Activated CD4-positive, alpha-beta T cell treated with anti-CD3 and anti-CD28 coated beads for 36 hours (primary cell): ENCODE measurements around the gene GPR17. TPM values are rescaled to one million over a fixed set of nuclear protein-coding genes. Genes with fewer than 3 reads are reported as not detected.

ENCODE experiments used
- ATAC-seq: fragments of 200-7000 bp; cut with Tn5 transposase; one replicate; pipeline ENCODE4 v1.10.0; 2021; ENCODE audit warnings: mild to moderate bottlenecking, moderate library complexity
- CTCF ChIA-PET: fragments of 350-600 bp; sonication (Branson Sonifier 250); formaldehyde crosslinking; loops from one replicate; lab custom pipeline; 2021; ENCODE audit warnings: antibody characterized with exemption; lab: Charles Lee
- POLR2A ChIA-PET: fragments of 350-600 bp; sonication (Branson Sonifier 250); formaldehyde crosslinking; loops from one replicate; lab custom pipeline; 2021; ENCODE audit warnings: antibody characterized with exemption, inconsistent platforms; lab: Charles Lee
- DNase-seq: peaks from one replicate; pipeline ENCODE4 v3.0.0-alpha.2; 2020
- H3K27ac Mint-ChIP-seq: one replicate; pipeline ENCODE4 v1.8.0; 2021; ENCODE audit warnings: mixed read lengths
- H3K27me3 Mint-ChIP-seq: one replicate; pipeline ENCODE4 v1.8.0; 2021; ENCODE audit warnings: mixed read lengths
- H3K36me3 Mint-ChIP-seq: one replicate; pipeline ENCODE4 v1.8.0; 2021; ENCODE audit warnings: low read depth, mixed read lengths
- H3K4me1 Mint-ChIP-seq: one replicate; pipeline ENCODE4 v1.8.0; 2021; ENCODE audit warnings: mixed read lengths
- H3K4me3 Mint-ChIP-seq: one replicate; pipeline ENCODE4 v1.8.0; 2021; ENCODE audit warnings: mild to moderate bottlenecking, moderate library complexity, mixed read lengths
- H3K9me3 Mint-ChIP-seq: one replicate; pipeline ENCODE4 v1.8.0; 2021; ENCODE audit warnings: low read depth, mixed read lengths
- intact Hi-C, 2 experiments: fragments of 100-400 bp; cut with DNase I in 1 of 2; cut with micrococcal nuclease in 1 of 2; formaldehyde crosslinking; loops; one replicate each; pipeline versions ENCODE4 v1.14.2 to v1.15.1; 2022 to 2024; cut with DNase I, micrococcal nuclease
- total RNA-seq, 2 experiments: library from RNA; stranded (reverse); gene quantifications; one replicate each; pipeline ENCODE4 v1.2.3, GENCODE V29; 2021

Gene GPR17
- total RNA-seq, 2 experiments from 2014 or later, result not detected

GRCh38 chr2:127657232-127657595 lies 11.3 kb downstream of the GPR17 start:
- Mint-ChIP-seq H3K27me3 (peaks cover 6% of the 10 kb centered on the region), H3K27ac (no peak overlapping the region), H3K9me3 (no peaks in the 10 kb centered on the region), H3K4me3 (no peak overlapping the region), H3K4me1 (no peaks in the 10 kb centered on the region), H3K36me3 (no peaks in the 10 kb centered on the region)
- POLR2A ChIA-PET, result no interaction called here
- ATAC-seq, result no peak
- intact Hi-C loops, result no loop called here
- no peak for DNase-seq
- CTCF ChIA-PET, result interaction anchor here (2.6 kb wide), 1 partner anchor 66 kb away, joined by 10 read pairs; no protein-coding TSS in a partner anchor

DNA sequence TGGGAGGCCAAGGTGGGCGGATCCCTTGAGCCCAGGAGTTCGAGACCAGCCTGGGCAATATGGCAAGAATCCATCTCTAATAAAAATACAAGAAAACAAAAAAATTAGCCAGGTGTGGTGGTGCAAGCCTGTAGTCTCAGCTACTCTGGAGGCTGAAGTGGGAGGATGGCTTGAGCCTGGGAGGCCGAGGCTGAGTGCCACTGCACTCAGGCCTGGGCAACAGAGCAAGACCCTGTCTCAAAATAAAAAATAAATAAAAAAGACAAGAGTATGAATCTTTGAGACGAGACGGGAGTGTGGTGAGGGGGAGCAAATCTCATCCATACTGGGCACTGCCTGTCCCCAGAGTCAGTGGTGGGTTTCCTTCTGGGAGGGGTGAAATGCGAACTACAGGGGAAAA lies 12.2 kb downstream of the GPR17 start:
- ATAC-seq (no peak), DNase-seq (no peak)
- Mint-ChIP-seq H3K4me1 (no peaks in the 10 kb centered on the region), H3K4me3 (no peak overlapping the region), H3K27me3 (peaks cover 8% of the 10 kb centered on the region), H3K9me3 (no peaks in the 10 kb centered on the region), H3K36me3 (no peaks in the 10 kb centered on the region), H3K27ac (no peak overlapping the region)
- intact Hi-C loops, result no loop called here
- POLR2A ChIA-PET, result no interaction called here
- CTCF ChIA-PET, result interaction anchor here (1.1 to 2.6 kb wide), 2 partner anchors 29 to 67 kb away, joined by 3 to 10 read pairs; no protein-coding TSS in a partner anchor

DNA sequence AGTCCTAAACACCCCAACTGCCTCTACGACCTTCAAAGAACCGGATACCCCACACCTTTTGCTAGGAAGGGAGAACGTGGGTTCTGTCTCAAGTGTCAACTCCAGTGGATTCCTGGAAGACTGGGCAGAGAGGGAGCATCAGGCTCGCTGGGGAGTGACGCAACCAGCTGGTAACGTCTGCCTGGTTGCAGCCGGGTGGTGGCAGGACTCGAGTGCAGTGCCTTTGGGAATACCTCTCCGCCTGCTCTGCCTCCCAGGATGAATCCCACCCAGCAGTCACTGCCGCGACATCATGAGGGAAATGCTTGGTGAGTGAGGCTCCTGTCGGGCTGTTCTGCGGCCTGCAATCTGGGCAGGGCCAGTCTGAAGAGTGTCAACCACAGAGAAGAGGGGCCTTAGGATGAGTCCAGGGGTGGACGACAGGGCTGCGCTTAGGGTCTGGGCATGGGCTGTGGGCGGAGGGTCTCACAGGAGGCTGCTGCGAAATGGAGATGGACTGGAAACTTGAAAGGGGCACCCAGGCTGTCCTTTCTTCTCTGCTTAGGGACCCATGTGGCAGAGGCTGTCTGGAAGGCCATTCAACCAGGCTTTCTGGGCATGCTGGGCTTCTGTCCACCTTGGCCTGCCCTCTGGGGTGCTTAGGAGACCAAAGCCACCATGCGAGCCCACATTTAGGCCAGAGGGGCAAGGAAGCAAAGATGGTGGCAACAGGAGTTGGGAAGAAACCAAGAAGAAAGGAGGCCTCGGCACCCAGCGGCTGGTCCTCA lies 12.9 kb downstream of the GPR17 start:
- CTCF ChIA-PET, result interaction anchor here (1.1 to 2.6 kb wide), 2 partner anchors 28 to 68 kb away, joined by 3 to 10 read pairs; no protein-coding TSS in a partner anchor
- no peaks in the 10 kb centered on the region for H3K36me3 Mint-ChIP-seq
- H3K4me3 Mint-ChIP-seq, result no peak overlapping the region
- no peaks in the 10 kb centered on the region for H3K4me1 Mint-ChIP-seq
- POLR2A ChIA-PET, result no interaction called here
- intact Hi-C loops, result no loop called here
- no peak for ATAC-seq
- H3K27ac Mint-ChIP-seq, result no peak overlapping the region
- peaks cover 15% of the 10 kb centered on the region for H3K27me3 Mint-ChIP-seq
- DNase-seq, result no peak
- no peaks in the 10 kb centered on the region for H3K9me3 Mint-ChIP-seq

GRCh38 chr2:127659408-127660290 lies 13.7 kb downstream of the GPR17 start:
- CTCF ChIA-PET, result interaction anchor here (1.3 kb wide), 1 partner anchor 10 kb away, joined by 5 read pairs; no protein-coding TSS in a partner anchor
- H3K9me3 Mint-ChIP-seq, result no peaks in the 10 kb centered on the region
- H3K4me3 Mint-ChIP-seq, result no peak overlapping the region
- no peaks in the 10 kb centered on the region for H3K4me1 Mint-ChIP-seq
- no peak overlapping the region for H3K27ac Mint-ChIP-seq
- H3K36me3 Mint-ChIP-seq, result no peaks in the 10 kb centered on the region
- intact Hi-C loops, result no loop called here
- ATAC-seq (no peak), DNase-seq (no peak)
- POLR2A ChIA-PET, result interaction anchor here (0.6 to 1.2 kb wide), 2 partner anchors 16 to 92 kb away, joined by 3 to 6 read pairs; no protein-coding TSS in a partner anchor
- H3K27me3 Mint-ChIP-seq, result peaks cover 15% of the 10 kb centered on the region

DNA sequence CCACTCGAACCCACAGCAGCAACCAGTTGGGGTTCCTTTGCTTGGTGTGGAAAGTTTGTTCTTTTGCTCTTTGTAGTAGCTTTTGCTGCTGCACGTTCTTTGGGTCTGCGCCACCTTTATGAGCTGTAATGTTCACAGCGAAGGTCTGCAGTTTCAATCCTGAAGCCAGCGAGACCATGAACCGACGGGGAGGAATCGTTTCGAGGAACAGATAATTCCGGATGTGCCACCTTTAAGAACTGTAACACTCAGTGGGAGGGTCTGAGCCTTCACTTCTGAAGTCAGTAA lies 14.3 kb downstream of the GPR17 start:
- DNase-seq, result no peak
- CTCF ChIA-PET, result interaction anchor here (1.3 kb wide), 1 partner anchor 10 kb away, joined by 5 read pairs; no protein-coding TSS in a partner anchor
- Mint-ChIP-seq H3K9me3 (no peaks in the 10 kb centered on the region), H3K4me3 (no peak overlapping the region), H3K4me1 (no peaks in the 10 kb centered on the region), H3K36me3 (no peaks in the 10 kb centered on the region), H3K27me3 (peaks cover 21% of the 10 kb centered on the region), H3K27ac (no peak overlapping the region)
- POLR2A ChIA-PET, result interaction anchor here (1.2 kb wide), 1 partner anchor 16 kb away, joined by 6 read pairs; no protein-coding TSS in a partner anchor
- intact Hi-C loops, result no loop called here
- ATAC-seq, result no peak

- no peaks in the 10 kb centered on the region for H3K4me1 Mint-ChIP-seq
- peaks cover 23% of the 10 kb centered on the region for H3K27me3 Mint-ChIP-seq
- DNase-seq (no peak), ATAC-seq (no peak)
- no peaks in the 10 kb centered on the region for H3K9me3 Mint-ChIP-seq
- intact Hi-C loops, result no loop called here
- H3K4me3 Mint-ChIP-seq, result no peak overlapping the region
- ChIA-PET POLR2A (interaction anchor here (1.2 kb wide), 1 partner anchor 15 kb away, joined by 6 read pairs; no protein-coding TSS in a partner anchor), CTCF (interaction anchor here (1.3 kb wide), 1 partner anchor 11 kb away, joined by 5 read pairs; no protein-coding TSS in a partner anchor)
- H3K27ac Mint-ChIP-seq, result no peak overlapping the region
- H3K36me3 Mint-ChIP-seq, result no peaks in the 10 kb centered on the region
Observed at GRCh38 chr2:127661072-127661649, 15.2 kb downstream of the GPR17 start.

DNA sequence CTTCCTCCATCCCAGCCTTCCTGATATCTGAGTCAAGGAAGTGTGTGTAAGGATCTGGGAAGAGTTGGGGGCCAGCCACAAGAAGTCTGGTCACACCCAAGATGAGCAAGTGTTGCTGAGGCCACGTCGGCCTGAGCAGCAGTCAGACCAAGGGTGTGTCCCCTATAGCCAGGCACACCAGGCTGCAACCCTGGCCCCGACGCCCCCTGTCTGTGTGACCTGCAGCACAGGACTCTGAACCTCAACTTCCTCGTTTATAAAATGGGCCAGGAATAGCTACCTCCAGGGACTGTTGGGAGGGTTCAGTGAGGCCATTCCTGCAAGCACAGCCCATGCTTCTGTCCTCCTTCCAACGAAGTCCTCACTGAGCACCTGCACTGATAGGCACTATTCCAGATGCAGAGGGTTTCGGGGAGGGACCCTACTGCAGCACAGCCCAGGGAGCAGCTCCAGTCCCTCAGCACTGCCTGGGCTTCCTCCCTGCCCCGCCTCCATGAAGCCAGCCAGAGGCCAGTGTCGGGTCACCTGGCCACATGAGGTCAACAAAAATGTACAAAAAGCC lies 16.1 kb downstream of the GPR17 start:
- intact Hi-C loops, result no loop called here
- Mint-ChIP-seq H3K9me3 (no peaks in the 10 kb centered on the region), H3K4me1 (no peaks in the 10 kb centered on the region), H3K27me3 (peaks cover 30% of the 10 kb centered on the region), H3K36me3 (no peaks in the 10 kb centered on the region), H3K27ac (no peak overlapping the region), H3K4me3 (no peak overlapping the region)
- DNase-seq (peak; percentile 4), ATAC-seq (no peak)
- ChIA-PET CTCF (no interaction called here), POLR2A (no interaction called here)

DNA sequence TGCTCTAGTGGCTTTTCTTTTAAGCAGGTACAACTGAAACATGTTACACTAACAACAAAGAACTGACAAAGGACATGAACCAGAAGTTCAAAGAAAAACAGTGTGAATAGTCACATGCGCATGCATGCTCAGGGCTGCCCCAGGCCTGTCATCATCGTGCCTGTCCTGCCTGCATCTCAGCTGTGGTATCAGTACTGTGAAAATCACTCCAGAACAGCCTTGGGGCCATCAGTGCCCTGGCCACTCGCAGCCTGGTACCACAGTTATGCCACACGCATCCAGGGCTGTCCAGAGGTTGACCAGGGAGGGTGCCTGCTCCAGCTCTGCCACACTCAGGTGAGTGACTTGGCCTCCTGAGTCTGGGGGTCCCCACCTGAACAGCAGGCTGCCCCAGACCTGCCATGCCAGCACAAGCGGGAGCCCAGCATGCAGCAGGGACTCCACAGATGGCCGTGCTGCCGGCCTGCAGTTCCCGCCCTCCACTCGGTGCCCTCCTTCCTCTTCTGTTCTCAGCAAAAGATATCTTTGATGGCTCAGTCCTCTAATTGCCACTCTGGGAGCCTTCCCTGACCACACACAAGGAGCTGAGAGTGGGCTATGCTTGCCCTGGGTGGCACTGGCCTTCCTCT lies 17.1 kb downstream of the GPR17 start:
- Mint-ChIP-seq H3K9me3 (no peaks in the 10 kb centered on the region), H3K36me3 (no peaks in the 10 kb centered on the region), H3K4me3 (no peak overlapping the region), H3K27ac (no peak overlapping the region), H3K27me3 (peaks cover 33% of the 10 kb centered on the region), H3K4me1 (no peaks in the 10 kb centered on the region)
- CTCF ChIA-PET, result no interaction called here
- intact Hi-C loops, result no loop called here
- DNase-seq (no peak), ATAC-seq (no peak)
- POLR2A ChIA-PET, result no interaction called here

GRCh38 chr2:127663566-127664064 lies 17.7 kb downstream of the GPR17 start:
- Mint-ChIP-seq H3K36me3 (no peaks in the 10 kb centered on the region), H3K27me3 (peaks cover 33% of the 10 kb centered on the region), H3K4me3 (no peak overlapping the region), H3K27ac (no peak overlapping the region), H3K9me3 (no peaks in the 10 kb centered on the region), H3K4me1 (no peaks in the 10 kb centered on the region)
- ChIA-PET CTCF (interaction anchor here (2.2 kb wide), 1 partner anchor 73 kb away, joined by 5 read pairs; no protein-coding TSS in a partner anchor), POLR2A (interaction anchor here (0.7 kb wide), 1 partner anchor 346 kb away, joined by 3 read pairs; no protein-coding TSS in a partner anchor)
- DNase-seq (no peak), ATAC-seq (no peak)
- intact Hi-C loops, result no loop called here

- Mint-ChIP-seq H3K4me1 (no peaks in the 10 kb centered on the region), H3K9me3 (no peaks in the 10 kb centered on the region), H3K4me3 (no peak overlapping the region), H3K36me3 (no peaks in the 10 kb centered on the region), H3K27me3 (peaks cover 33% of the 10 kb centered on the region), H3K27ac (no peak overlapping the region)
- peak; percentile 4 for DNase-seq
- POLR2A ChIA-PET, result interaction anchor here (0.7 kb wide), 1 partner anchor 346 kb away, joined by 3 read pairs; no protein-coding TSS in a partner anchor
- intact Hi-C loops, result no loop called here
- CTCF ChIA-PET, result interaction anchor here (1.0 to 2.2 kb wide), 2 partner anchors 14 to 74 kb away, joined by 3 to 5 read pairs; no protein-coding TSS in a partner anchor
- ATAC-seq, result no peak
Observed at GRCh38 chr2:127664065-127664894, 18.3 kb downstream of the GPR17 start.
